HG02642 (cell line): ENCODE results near the gene NPTX2.

Source experiments
- ATAC-seq: cut with Tn5 transposase; IDR thresholded peaks from one replicate; pipeline ENCODE4 v1.9.1; 2021; ENCODE audit warnings: mild to moderate bottlenecking; ENCODE audit not compliant: unreplicated experiment, poor library complexity

The NPTX2 gene

GRCh38 chr7:98616381-98617050 lies 569 bp upstream of the NPTX2 start:
- no peak for ATAC-seq

- no peak for ATAC-seq
Observed at GRCh38 chr7:98617960-98618418, 904 bp downstream of the NPTX2 start.

GRCh38 chr7:98618786-98619185 lies 1.7 kb downstream of the NPTX2 start:
- no peak for ATAC-seq

GRCh38 chr7:98619450-98620321 lies 2.6 kb downstream of the NPTX2 start:
- ATAC-seq, result no peak

GRCh38 chr7:98621573-98622482 lies 4.7 kb downstream of the NPTX2 start:
- no peak for ATAC-seq

- ATAC-seq, result no peak
Observed at GRCh38 chr7:98622926-98623325, 5.8 kb downstream of the NPTX2 start.

- ATAC-seq, result no peak
Observed at GRCh38 chr7:98624846-98625420, 7.8 kb downstream of the NPTX2 start.

GRCh38 chr7:98626460-98627412 lies 9.7 kb downstream of the NPTX2 start:
- no peak for ATAC-seq

GRCh38 chr7:98627413-98627790 lies 10.3 kb downstream of the NPTX2 start:
- ATAC-seq, result no peak

- no peak for ATAC-seq
Observed at GRCh38 chr7:98628418-98628817, 11.3 kb downstream of the NPTX2 start.

- no peak for ATAC-seq
Observed at GRCh38 chr7:98629001-98629431, 11.9 kb downstream of the NPTX2 start.

GRCh38 chr7:98630149-98630548 lies 13.1 kb downstream of the NPTX2 start:
- ATAC-seq, result no peak

GRCh38 chr7:98630770-98631169 lies 13.7 kb downstream of the NPTX2 start:
- no peak for ATAC-seq

- ATAC-seq, result no peak
Observed at GRCh38 chr7:98638853-98639252, 21.8 kb downstream of the NPTX2 start.

- ATAC-seq, result no peak
Observed at GRCh38 chr7:98640375-98640774, 23.3 kb downstream of the NPTX2 start.

GRCh38 chr7:98641646-98642500 lies 24.8 kb downstream of the NPTX2 start:
- ATAC-seq, result peak; percentile 78

GRCh38 chr7:98643236-98643985 lies 26.3 kb downstream of the NPTX2 start:
- no peak for ATAC-seq

GRCh38 chr7:98646465-98646864 lies 29.4 kb downstream of the NPTX2 start:
- no peak for ATAC-seq
